ENCODE measurements around the gene PLXNA4.

DNA sequence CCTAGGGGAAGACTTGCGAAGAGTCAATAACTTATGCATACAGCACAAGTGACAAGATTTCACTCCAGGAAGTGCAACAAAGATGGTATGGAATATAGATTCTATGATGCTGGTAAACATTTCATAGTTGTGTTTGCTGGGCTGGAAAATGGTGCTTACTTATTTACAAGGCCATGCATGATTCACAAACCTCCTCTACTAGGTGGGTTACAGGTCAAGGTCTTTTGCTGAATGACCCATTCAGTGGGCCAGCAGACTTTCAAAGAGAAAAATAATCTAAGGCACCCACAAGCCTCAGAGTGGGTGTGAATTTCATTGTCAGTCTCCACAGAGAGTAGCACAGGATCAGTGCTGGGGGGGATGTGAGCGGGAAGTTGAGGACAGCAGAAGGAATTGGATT, 378.5 kb downstream of the PLXNA4 start:
- TF ChIP-seq, protein P1, sequence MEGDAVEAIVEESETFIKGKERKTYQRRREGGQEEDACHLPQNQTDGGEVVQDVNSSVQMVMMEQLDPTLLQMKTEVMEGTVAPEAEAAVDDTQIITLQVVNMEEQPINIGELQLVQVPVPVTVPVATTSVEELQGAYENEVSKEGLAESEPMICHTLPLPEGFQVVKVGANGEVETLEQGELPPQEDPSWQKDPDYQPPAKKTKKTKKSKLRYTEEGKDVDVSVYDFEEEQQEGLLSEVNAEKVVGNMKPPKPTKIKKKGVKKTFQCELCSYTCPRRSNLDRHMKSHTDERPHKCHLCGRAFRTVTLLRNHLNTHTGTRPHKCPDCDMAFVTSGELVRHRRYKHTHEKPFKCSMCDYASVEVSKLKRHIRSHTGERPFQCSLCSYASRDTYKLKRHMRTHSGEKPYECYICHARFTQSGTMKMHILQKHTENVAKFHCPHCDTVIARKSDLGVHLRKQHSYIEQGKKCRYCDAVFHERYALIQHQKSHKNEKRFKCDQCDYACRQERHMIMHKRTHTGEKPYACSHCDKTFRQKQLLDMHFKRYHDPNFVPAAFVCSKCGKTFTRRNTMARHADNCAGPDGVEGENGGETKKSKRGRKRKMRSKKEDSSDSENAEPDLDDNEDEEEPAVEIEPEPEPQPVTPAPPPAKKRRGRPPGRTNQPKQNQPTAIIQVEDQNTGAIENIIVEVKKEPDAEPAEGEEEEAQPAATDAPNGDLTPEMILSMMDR (IDR thresholded peaks at IDR 0.05; ENCODE audit: low read depth, low read length), result no peak
- TF ChIP-seq POLR2A (IDR thresholded peaks at IDR 0.05; ENCODE audit: extremely low read depth, insufficient read length), result no peak
- TF ChIP-seq, protein P2, sequence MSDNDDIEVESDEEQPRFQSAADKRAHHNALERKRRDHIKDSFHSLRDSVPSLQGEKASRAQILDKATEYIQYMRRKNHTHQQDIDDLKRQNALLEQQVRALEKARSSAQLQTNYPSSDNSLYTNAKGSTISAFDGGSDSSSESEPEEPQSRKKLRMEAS (IDR thresholded peaks at IDR 0.05; ENCODE audit: low read depth, low read length), result no peak
